ENCODE data around the gene ZNF443.

The ZNF443 gene

GRCh38 chr19:12380444-12380737, 60.4 kb downstream of the ZNF443 start:
- H3K4me3 Mint-ChIP-seq: no peak overlapping the region
- peaks cover 67% of the 10 kb centered on the region for H3K9me3 Mint-ChIP-seq
- peaks cover 16% of the 10 kb centered on the region for H3K36me3 Mint-ChIP-seq (ENCODE audit: low read depth)
- H3K4me1 Mint-ChIP-seq (ENCODE audit: low read depth): no peaks in the 10 kb centered on the region
- no peaks in the 10 kb centered on the region for H3K27me3 Mint-ChIP-seq (ENCODE audit: low read depth)
- H3K27ac Mint-ChIP-seq: no peak overlapping the region
- no peak for DNase-seq (ENCODE audit: low spot score)

- H3K36me3 Mint-ChIP-seq (ENCODE audit: low read depth): peaks cover 16% of the 10 kb centered on the region
- H3K4me1 Mint-ChIP-seq (ENCODE audit: low read depth): no peaks in the 10 kb centered on the region
- H3K27ac Mint-ChIP-seq: no peak overlapping the region
- DNase-seq (ENCODE audit: low spot score): no peak
- no peak overlapping the region for H3K4me3 Mint-ChIP-seq
- no peaks in the 10 kb centered on the region for H3K27me3 Mint-ChIP-seq (ENCODE audit: low read depth)
- H3K9me3 Mint-ChIP-seq: peaks cover 66% of the 10 kb centered on the region
Observed at GRCh38 chr19:12379732-12380443, 60.9 kb downstream of the ZNF443 start.

Data from T-helper 2 cell treated with Interferon-gamma antibody and Interleukin-4, amounts not matched to agents 5 μg/mL and 100 μg/mL, for 36 hours (primary cell).